IPS-11a (cell line): ENCODE data around the gene RBMS3.
"Not testable (repeated sequence)": the region's sequence is repeated elsewhere in the genome, so short reads cannot be mapped to it uniquely, and the experiment has no call there.

Experiments
- H3K4me3 ChIP-seq: one replicate; pipeline ENCODE4 v1.5.1; 2013; ENCODE audit warnings: low read depth, low read length, control low read depth

The RBMS3 gene

DNA sequence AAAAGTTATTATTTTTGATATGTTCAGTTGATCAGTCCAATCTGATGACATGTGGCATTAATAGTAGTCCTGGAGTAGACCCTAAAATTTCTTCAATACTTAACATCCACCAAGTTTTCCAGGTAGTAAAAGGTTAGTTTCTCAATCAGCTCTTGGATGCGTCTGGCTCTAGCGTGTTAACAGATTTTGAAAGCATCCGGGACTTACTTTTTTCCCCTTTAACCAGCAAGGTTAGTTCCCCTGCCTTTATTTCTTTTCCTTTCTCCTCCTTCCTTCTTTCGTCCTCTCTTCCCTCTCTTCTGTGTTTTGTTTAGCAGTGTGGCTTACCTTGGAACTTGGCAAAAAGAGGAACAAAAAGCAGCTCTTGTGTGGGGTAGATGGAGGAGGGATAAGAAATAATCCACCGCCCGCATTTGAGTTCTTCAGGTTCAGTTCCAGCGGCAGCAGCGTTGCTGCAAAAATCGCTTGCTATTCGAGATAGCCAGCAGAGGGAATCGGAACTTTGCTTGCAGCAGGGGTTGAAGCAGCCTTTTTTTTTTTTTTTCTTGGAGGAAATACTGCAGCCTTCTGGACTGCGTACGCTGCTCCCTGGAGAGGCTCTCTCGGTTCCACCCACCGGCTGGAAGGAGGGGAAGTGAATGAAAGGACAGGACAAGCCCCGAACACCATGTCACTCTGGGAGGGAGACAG lies at the start of gene RBMS3:
Gene RBMS3, plus strand, starts transcription at position 668 of the 690 bp plus-strand sequence.
- H3K4me3 ChIP-seq = peak within 1 kb of the TSS; percentile 6

DNA sequence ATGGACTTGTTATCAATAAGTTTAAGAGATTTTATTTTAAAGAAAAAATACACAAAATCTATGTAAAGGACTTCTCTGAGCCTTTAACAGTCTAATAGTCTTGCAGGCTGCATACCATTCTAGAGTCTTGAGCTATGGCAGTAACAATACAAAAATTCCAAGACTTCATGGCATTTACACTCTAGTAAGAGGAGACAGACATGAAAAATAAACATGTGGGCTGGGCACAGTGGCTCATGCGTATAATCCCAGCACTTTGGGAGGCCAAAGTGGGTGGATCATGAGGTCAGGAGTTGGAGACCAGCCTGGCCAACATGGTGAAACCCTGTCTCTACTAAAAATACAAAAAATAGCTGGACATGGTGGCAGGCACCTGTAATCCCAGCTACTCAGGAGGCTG lies 47.7 kb upstream of the RBMS3 start:
- not testable (repeated sequence) for H3K4me3 ChIP-seq

DNA sequence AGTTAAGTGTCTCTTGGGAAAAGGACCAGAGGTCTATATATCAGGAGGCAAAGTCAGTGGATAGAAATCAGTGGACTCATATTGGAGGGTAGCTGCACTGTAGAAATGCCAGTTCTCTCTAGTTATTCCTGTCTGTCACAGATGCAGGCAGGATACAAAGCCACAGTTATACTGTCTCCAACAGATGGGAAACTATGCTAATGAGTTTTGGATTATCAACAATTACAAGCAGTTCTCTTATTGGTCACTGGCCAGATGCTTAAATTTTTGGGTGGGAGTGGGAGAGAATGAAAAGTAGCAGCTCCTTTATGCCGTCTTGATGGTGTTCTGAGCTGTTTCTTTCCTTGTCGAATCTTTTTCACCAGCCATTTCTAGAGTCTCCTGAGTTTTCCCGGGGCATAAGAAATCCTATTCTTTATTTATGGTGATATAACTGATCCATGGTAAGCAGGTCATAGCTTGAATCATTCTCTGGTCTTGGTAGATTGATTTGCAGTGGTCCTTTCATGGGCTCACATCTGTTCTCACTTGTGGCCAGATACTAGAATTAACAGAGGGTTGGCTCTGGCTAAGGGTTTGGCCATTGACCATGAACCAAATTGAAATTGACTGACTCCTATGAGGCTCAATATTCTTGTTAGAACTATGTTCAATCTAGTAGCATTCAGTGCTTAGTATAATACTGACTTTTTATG lies 44.6 kb upstream of the RBMS3 start:
- H3K4me3 ChIP-seq = no peak overlapping the region

DNA sequence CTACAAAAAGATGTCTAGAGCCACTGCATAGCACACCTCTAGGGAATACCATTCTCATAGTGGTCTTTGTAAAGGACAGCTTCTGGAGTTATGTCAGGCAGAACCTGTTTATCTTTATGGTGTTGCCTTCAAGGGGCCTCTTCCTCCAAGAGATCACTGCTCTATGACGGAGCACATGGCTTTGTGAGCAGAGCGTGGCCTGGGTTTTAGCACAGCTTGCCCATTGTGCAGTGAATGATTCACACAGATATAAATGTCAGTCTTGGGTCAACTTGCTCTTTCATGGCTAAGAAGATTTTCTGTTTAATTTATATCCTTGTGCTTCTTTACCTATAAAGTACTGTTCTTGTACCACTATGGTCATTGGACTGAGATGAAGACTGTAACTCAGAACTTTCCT lies 41.5 kb upstream of the RBMS3 start:
- H3K4me3 ChIP-seq = no peak overlapping the region

DNA sequence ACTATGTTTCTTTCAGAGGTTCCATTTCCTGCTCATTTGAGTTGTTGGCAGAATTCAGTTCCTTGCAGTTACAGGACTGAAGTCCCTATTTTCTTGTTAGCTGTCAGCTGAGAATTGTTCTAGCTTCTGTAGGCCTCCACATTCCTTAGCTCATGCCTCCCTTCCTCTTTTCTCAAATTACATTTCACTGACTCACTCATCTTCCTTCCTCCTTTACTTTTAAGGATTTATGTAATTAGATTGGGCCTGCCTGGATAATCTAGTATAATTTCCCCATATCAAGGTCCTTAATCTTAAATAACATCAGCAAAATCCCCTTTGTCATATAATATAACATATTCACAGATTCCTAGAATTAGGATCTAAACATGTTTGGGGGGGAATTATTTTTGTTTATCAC lies 40.6 kb upstream of the RBMS3 start:
- H3K4me3 ChIP-seq = no peak overlapping the region

DNA sequence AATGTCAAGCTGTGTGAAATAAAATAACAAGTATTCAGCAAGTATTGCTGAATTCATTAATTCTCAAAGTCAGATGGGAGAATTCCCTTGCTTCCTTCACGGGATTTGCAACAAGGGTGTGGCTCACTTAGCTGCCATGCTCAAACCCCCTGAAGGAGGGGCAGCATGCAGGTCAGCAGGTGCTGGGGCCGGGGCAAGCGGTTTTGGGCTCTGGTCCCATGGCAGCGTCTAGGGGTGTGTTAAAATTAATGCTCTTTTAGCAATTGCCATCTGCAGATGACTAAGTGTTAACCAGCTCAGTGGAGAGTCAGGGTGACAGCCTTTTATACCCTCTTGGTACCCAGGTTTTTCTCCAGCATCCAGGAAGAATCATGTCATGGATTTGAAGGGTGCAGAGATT lies 40.0 kb upstream of the RBMS3 start:
- H3K4me3 ChIP-seq = no peak overlapping the region

DNA sequence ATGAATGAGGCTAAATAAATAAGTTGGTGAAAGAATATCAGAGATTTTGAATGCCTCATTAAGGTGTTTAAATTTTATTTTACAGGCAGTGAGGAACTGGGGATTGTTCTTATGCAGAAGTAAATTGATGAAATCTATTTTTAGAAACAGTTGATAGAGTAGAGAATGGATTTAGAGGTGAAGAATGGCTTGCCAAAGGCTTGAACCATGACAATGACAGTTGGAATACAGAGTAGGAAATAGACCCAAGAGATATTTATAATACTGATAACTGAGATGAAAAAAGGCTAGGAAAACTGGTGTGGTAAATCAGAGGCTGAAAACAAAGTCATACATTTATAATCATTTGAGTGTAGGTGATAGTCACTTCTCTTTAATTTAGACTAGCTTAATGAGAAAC lies 39.0 kb upstream of the RBMS3 start:
- no peak overlapping the region for H3K4me3 ChIP-seq

DNA sequence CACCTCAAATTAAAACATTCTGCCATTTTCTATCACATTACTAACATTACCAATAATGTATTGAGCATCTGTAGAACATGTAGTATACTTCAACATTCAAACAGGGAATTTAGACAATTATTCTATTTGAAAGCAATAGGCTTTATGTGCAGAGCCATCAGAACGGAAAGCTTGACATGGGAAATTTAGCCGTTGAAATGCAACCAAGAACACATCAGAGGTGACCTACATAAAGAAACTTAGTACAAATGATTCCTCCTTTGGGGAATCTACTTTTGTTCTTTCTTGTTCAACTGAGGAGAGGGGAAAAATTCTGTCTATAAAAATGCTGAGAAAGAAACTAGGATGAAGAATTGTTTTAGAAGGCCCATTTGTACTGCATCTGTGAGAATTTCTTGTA lies 38.6 kb upstream of the RBMS3 start:
- H3K4me3 ChIP-seq = no peak overlapping the region

DNA sequence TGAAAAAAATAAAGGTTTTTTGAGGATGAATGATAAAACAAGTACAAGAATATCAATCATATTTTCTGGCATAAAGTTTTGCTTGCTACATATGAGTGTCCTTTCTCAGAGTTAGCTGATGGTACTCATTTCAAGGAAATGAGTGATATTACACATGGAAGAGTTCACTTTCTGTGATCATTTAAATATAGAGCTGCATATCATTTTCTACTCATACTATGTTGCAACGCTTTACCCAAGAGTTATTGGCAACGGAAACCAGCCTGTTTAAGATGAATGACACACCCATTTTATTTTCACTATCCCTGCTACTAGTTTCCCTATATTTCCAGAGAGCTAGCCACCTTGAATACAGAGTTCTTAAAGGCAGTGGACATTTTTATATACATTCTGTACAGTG lies 35.4 kb upstream of the RBMS3 start:
- H3K4me3 ChIP-seq = no peak overlapping the region

DNA sequence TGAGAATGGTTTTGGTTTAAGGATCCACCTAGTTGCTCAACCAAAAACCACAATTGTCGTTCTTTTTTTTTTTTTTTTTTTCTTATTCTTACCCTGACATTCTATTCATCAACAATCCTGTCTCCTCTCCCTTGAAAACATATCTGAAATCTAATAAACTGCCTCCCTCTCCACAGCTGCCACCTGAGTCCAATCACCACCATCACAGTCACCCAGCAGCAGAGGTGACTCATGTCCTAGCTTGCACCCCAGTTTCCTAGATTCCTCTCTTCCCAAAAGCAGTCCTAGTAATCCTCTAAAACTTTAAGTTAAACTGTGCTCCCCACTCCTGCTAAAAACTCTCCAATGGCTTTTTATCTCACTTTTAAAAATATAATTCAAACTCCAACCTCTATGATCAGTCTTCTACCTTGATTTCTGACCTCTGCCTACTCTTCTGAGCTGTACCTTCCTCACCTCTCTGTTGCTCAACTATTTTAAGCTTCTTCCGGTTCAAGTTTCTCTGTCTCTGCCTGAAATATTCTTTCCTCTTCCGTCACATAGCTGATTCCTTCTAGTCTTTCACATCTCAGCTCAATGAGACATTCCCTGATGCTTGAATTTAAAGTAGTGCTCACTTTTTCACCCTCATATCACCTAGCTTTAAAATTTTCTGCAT lies 33.7 kb upstream of the RBMS3 start:
- no peak overlapping the region for H3K4me3 ChIP-seq

DNA sequence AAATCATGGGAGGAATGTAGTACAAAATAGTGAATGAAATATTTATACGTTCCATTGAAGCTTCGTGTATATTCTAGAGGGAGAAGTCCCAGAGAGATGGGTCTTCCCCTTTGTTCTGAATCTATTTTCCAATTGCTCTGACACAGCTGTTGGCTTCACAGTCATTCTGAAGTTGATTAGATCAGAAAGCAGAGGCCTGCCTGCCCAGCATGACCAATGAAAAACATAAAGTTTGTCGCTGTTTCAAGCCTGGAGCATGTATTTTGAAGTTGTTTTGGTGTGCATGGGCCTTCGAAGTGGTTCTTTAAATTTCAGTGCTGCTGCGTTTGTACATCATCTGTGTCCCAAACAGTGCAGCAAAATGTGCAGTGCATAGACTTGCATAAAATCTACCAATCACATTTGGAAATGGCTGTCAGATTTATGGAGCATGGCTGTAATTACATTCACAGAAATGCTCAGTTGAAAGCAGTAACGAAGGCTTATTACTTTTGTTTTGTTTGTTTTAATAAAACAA lies 31.0 kb upstream of the RBMS3 start:
- H3K4me3 ChIP-seq = no peak overlapping the region

DNA sequence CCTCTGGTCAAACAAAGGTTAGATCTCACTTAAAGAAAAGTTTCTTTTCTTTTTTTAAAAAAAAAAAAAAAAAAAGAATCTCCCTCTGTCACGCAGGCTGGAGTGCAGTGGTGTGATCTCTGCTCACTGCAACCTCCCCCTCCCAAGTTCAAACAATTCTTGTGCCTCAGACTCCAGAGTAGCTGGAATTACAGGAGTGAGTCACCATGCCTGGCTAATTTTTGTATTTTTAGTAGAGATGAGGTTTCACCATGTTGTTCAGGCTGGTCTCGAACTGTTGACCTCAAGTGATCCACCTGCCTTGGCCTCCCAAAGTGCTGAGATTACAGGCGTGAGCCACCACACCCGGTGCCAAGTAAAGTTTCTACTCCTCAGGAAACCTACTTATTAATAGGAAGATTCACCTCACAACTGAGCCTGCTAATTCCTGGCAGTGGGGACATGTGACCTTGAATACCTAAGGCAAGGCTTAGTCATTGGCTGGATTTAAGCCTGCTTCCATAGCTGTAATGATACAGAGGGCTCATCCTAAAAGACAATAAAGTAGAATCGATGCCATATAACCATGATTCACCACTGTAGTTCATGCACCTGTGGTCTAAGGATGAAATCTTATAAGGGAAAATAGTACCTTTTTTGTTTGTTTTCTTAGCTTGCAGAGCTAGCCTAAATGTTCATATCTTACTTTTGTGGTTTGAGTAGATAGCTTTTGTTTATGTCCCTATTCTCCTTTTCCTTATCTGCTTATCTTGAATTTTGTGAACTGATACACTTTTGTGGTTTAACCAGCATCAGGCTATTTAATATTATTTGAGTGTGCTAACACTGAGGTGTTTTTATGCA lies 24.8 kb upstream of the RBMS3 start:
- H3K4me3 ChIP-seq = no peak overlapping the region

DNA sequence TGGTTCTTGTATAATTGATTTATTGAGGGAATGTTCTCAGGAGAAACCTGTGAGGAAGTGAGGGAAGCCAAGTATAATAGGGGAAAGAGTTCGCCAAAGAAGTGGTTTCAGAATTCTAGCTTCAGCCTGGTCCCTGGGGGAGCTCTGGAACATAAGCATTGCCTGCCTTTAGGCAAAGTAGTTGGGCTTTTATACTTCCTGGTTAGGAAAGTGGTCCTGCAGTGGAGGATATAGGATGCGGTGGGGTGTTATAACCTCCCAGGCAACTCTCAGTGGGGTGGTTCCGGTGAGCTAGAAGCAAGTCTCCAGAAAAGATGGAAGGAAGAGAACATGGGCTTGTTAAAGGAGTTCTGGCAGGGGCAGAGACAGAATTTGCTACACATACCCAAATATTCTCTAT lies 22.7 kb upstream of the RBMS3 start:
- no peak overlapping the region for H3K4me3 ChIP-seq

DNA sequence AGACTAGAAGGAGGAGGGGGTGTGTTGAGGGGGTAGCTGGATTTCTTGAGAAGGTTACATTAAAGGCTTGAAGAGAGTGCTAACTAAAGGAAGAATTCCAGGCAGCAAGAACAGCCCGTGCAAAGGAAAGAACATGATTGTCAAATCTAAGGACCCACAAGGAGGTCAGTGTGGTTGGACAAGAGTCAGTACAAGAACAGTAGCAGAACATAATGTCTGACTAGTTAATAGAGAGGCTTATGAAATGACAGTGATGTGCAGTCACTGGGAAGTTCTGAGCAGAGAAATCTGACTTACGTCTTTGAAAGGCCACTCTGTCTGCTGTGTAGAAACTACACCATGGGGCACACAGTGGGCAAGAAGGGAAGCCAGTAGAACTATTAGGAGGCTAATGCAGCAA lies 19.8 kb upstream of the RBMS3 start:
- no peak overlapping the region for H3K4me3 ChIP-seq

DNA sequence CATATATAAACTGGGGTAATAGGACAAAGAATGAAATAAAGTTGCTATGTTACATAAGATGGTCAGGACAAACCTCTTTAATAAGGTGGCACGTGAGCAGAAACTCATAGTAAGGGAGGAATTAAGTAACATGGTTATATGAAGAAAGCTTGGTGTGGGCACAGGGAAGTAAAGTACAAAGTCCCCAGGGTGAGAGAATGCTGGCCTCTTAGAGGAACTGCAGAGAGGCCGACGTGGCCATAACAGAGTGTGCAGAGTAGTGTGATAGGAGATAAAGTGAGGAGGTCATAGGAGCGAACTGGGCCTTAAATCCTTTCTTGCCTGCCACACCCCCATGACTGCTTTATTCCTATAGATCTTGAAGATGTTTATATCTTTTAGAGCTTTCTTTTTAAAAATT lies 17.4 kb upstream of the RBMS3 start:
- no peak overlapping the region for H3K4me3 ChIP-seq

DNA sequence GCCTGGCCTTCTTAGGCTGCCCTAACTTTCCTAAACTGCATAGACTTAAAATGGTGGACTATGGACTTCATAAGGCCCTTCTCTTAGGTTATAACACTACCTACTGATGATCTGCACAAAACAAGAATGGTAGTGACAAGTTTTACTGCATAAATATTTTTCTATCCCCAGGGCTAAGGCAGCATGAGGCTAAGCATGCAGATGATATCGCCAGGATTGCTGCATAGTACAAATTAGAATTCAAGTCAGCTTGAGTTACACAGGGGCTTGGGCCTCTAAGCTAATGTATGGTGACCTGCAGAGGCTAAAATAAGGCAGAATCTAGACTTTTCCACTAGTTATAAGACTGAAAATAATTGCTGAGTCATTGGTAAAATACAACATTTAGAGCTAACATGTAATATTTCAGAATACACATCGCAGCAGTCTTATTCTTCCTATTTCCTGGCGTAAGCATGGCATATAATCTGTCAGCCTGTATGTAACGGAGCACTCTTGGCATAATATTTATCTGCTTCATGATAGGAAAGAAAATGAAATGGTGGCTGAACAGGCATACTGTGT lies 15.3 kb upstream of the RBMS3 start:
- H3K4me3 ChIP-seq = no peak overlapping the region

DNA sequence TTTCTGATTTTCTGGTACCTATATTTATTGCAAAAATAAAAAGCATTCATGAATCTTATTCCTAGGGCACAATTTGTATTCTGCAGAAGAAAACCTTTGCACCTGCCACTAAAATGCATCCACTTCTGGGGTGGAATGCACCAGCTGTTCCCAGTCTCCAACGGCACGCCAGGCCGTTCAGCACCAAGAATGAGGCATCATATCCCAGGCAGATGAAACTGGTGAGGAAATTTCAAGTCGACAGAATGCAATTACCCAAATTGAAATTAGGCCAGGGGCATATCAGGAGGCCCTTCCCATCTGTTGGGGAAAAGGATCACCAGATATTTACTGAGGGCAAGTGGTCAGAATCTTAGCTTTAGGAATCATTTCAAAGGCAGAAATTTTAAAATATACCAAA lies 13.6 kb upstream of the RBMS3 start:
- H3K4me3 ChIP-seq = no peak overlapping the region

DNA sequence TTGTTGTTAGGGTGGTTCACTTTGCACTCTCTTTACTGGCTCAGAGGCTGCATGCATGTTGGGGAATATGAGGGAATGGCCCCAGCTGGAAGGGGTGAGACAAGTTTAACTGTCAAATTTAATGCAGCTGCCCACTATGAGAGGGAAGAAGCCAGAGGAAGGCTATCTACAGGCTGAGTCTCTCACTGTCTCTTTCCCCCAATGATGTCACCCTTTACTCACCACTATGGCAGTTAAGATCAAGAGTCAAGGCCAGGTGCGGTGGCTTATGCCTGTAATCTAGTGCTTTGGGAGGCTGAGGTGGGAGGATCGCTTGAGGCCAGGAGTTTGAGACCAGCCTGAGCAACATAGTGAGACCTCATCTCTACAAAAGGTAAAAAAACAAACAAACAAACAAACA lies 12.2 kb upstream of the RBMS3 start:
- H3K4me3 ChIP-seq = no peak overlapping the region

DNA sequence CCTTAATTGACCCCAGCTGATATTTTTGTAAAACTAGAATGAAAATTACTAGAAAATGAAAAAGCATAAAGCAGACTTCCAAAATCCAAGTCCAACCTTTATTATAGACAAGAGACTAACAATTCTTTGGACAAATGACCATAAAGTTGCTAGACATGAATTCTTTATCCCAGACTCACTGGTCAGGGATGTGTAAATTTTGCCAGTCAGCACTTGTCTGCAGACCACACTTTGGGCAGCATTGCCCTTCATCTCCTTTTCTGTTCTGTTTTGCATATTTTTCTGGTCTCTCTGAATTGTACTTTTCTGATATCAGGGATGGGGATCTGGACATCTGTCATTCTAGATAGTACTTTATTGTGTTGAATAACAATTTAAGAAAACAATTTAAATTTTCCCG lies 10.1 kb upstream of the RBMS3 start:
- no peak overlapping the region for H3K4me3 ChIP-seq

DNA sequence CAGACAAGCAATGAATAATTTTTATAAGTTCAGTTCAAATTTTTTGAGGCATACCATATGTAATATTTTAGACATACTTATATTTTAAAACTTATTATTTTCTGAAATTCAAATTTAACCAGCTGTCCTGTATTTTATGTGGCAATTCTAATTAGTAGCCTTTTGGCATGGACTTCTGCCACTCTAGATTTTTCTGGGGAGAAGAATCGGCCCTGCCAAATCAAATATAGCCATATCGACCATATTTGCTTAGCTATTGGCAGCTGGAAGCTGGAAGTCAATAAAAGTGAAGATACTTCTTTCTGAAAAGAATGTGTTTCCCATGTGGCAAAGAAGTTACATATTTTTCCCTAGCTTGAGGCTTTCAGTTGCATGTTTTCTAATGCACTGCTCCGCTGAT lies 9.4 kb upstream of the RBMS3 start:
- H3K4me3 ChIP-seq = no peak overlapping the region

DNA sequence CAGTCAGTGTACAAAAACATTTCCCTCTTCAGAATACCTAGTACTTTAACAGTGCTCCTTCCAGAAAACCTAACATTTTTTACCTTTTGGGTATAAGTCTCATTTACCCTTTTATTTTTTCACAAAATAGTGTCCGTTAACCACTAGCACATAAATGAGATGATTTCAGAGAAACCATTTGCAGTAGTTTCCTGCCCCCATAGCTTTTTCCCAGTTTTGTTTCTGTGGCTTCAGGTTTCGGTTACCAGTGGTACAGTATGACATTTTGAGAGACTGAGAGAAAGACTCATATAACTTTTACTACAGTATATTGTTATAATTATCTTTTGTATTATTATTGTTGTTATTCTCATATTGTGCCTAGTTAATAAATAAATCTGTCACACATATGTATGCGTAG lies 6.2 kb upstream of the RBMS3 start:
- H3K4me3 ChIP-seq = no peak overlapping the region
